ENCODE measurements around the gene RNF14.
"Not testable (repeated sequence)": the region's sequence is repeated elsewhere in the genome, so short reads cannot be mapped to it uniquely, and the experiment has no call there.

RNF14 gene

DNA sequence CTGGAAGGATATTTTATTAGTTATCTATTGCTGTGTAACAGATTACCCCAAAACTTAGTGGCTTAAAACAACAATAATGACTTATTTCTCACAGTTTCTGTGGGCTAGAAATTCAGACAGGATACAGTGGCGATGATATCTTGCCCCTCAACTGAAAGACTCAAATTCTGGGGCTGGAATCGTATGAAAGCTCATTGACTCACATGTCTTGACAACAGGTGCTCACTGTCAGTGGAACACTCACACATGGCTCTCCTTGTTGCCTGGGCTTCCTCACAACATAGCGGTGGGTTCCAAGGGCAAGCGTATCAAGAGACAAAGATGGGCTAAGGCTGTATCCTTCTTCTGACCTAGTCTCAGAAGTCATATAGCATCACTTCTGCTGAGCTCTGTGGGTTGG lies 47.7 kb downstream of the RNF14 start:
- no peak for DNase-seq

DNA sequence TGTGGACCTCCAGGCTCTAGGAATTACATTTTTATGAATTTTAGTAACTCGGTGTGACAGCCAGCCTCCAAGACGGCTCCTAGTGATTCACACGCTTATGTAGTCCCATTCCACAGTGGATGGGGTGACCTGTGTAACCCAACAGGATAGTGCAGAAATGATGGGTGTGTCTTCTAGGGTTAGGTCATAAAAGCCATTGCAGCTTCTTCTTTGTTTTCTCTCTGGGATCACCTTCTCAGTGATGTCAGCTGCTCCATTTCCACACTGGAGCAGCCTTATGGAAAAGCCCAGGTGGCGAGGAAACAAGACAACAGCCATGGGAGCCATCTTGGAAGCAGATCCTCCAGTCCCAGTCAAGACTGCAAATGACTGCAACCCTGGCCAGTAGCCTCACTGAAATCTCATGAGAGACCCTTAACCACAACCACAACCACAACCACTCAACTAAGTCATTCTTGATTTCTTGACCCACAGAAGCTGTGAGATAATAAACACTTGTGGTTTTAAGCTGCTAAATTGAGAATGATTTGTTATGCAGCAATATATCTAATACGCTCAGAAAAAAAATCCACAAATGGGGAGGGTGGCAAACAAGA lies 49.0 kb downstream of the RNF14 start:
- no peak for DNase-seq

DNA sequence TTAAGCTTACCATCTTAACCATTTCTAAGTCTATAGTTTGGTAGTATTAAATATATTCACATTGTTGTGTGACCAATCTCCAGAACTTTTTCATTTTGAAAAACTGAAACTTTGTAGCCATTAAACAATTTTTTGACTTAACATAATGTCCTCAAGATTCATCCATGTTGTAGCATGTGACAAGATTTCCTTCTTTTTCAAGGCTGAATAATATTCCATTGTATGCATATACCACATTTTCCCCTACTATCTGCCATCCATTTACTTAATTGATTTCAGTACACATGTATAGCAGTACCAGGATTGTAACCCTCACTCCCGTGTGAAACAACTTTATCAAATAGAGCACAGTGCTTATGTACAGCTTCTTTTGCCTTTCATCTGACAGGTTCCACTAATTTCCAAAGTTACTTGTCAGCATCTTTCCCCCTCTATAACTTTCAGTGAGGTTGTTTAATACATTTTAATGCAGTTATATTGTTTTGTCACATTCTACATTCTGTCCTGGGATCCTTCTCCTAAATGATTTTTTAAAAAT lies 51.3 kb downstream of the RNF14 start:
- DNase-seq = no peak

DNA sequence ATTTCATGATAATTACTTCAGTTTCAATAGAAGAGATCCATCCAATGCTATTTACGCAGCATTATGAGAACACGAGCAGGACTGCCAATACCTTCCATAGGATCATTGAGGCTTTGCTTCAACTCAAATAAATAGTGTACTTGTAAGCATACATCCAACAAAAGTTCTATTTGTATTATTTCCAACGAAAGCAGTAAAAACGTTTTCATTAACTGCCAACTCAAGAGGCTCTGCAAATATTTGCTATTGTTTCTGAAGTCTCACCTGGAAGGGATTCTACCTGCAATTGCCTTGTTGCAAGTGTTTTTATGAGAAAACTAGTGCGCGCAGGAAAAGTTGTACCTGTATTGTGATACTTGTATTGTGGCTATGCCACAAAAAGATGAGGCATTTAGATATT lies 54.9 kb downstream of the RNF14 start:
- no peak for DNase-seq

DNA sequence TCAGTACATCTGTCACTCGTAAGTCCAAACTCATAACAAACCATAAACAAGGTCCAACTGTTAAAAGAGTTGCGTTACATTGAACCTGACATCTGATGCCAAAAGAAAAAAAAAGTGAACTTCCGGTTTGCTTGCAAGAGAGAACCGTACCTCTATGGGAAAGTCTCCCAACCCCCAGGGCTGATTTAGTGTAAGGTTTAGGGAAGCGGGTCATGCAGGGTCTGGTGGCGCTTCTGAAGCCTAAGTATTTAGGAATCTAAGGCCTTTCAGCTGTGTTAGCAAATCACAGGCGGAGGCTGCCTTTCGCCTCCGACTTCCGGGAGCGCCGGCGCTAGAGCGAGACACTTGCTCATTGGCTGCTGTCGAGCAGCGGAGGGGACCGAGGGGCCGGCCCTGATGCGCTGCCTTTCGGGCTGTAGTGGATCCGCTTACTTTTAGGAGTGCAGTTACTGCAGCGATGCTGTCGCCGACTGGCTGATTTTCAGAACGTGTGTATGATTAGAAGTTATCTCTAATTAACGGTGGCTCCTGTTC lies 55.9 kb downstream of the RNF14 start:
- DNase-seq = peak; percentile 55

DNA sequence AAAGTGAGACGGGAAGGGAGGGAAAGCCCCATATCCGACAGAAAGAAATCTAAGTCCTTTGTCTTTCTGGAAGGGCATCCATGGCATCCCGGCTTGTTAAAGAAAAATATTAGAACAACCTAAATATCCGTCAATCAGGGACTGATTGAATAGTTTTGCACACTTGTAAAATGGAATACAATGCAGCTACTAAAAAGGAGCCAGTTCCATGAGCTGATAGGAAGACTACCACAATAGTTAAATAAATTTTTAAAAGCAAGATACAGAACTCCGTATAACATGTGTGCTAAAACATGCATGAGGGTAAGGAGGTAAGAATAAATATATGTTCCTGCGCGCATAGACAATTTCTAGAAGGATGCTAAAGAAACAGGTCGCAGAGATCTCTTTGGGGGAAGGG lies 56.7 kb downstream of the RNF14 start:
- no peak for DNase-seq

DNA sequence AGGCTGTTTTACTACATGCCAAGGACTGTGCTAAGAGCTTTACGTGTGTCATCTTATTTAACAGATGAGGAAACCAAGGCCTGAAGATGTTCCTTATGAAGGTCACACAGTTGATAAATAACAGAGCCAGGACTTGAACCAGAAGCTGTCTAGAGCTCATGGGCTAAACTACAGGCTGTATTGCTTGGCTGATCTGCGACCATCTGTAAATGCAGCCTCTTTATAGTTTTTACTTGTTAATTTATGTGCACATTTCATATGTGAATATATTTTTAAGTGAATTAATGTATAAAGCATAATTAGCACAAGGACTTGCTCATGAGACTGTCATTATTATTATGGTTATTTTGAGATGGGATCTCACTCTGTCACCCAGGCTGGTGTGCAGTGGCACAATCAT lies 63.2 kb downstream of the RNF14 start:
- no peak for DNase-seq

DNA sequence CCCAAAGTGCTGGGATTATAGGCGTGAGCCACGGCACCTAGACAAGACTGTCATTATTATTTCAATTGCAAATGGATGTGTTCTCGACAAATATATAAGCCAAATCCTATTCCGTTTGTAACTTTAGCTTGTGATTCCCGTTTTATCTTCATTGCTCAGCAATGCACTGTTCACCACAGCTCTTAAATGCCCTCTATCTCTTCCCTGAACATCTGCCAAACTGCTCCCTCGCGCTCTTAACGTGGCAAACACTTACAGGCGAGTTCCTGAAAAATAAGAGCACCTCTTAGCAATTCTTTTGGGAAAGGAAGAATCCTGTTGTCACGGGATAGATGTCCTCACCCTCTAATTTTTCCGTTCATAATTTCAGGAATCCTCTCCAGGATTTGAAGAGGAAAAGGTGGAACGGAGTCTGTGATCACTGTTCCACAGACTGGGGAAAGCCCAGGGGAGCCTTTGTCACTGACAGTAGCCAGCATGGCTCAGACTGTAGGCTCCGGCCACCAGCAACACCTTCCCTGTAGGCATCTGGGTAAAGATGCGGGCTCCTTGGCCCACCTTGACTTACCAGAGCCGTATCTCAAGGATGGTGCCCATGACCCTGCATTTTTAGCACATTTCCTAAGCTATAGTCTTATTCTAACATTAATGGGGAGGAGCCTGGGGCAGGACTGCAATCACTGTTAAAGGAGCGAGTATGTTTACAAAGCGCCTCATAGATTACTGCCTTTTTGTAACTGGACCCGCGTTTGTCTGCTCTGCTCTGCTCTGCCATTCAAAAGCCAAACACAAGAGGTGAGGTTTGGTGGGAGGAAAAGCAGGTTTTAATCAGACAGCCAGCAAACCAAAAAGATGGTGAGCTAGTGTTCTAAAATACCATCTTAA lies 64.1 kb downstream of the RNF14 start:
- no peak for DNase-seq

DNA sequence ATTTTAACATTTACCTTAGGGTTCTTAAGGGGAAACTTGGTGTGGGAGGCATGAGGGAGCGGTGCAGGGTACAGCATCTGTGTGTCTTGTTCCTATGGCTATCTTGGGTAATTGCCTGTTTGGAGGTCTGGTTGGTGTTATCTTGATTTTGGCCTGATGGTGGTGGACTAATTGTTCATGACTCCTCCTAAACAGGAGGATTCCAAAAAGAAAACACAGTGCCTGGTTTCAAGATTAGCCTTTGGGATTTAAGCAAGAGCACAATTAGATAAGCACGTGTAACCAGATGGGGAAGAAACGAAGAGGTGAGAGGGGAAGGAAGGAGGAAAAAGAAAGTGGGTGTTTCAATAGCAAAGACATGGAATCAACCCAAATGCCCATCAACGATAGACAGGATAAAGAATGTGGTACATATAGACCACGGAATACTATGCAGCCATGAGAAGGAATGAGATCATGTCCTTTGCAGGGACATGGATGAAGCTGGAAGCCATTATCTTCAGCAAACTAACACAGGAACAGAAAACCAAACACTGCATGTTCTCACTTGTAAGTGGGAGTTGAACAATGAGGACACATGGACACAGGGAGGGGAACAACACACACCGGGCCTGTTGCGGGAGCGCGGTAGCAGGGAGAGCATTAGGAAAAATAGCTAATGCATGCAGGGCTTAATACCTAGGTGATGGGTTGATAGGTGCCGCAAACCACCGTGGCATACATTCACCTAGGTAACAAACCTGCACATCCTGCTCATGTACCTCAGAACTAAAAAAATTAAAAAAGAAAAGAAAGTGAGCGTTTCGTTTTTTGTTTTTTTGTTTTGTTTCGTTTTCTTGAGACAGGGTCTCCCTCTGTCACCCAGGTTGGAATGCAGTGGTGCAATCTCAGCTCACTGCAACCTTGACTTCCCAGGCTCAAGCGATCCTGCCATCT lies 65.0 kb downstream of the RNF14 start:
- not testable (repeated sequence) for DNase-seq

DNA sequence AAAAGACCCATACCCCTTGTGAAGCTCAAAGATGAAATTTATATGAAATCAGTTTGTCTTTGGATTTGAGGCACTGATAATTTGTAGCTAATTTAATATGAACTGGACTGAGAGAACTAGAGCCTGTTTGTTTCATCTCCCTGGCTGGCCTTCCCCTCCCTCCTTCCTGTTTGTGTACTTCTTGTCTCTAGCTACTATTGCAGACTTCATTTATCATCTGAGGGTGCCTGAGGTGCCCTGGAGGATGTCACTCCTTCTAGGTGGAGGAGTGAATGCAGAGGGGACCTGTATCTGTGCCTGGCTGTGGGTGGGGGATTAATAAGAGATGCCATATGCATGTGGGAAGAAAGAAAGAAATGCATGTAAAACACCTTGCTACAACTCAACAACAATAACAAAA lies 66.1 kb downstream of the RNF14 start:
- DNase-seq = no peak

DNA sequence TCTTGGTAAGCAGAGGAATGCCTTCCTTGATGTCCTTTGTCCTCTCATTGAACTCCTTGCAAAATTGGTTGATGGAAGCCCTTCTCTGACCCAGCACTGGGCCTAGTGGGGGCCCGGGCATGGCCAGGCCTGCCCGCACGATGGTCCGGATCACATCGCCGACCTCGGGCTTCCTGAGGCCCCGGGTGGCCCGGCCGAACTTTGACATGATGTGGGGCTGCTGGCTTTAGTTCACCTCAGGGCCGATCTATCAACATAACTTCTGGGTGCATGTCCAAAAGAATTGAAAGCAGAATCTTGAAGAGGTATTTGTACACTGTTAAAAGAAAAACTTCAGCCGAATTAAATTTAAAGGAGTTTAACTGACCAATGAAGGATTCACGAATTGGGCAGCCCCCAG lies 68.0 kb downstream of the RNF14 start:
- DNase-seq = no peak

DNA sequence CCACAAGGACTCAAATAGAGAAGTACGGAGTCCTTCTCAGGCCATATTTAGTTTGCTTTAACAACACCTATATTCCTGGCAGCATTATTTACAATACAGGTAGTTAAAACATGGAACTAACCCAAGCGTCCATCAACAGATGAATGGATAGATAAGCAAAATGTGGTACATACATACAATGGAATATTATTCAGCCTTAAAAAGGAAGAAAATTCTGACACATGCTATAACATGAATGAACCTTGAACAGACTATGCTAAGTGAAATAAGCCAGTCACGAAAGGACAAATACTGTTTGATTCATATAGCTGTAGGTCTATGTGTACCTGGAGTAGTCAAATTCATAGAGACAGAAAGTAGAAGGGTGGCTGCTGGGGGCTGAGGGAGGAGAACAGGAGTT lies 68.7 kb downstream of the RNF14 start:
- not testable (repeated sequence) for DNase-seq

DNA sequence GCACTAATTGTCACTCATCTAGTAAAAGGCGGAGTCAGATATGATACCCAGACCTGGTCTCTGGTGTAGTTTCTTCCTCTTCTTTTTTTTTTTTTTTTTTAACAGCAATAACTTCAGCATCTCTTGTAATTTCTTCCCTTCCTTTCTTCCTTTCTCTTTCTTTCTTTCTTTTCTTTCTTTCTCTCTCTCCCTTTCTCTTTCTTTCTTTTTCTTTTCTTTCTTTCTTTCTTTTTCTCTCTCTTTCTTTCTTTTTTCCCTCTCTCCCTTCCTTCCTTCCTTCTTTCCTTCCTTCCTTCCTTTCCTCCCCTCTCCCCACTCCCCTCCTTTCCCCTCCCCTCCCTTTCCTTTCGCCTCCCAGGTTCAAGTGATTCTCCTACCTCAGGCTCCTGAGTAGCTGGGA lies 69.8 kb downstream of the RNF14 start:
- no peak for DNase-seq
